Ectodermal cell (in vitro differentiated cells): ENCODE data around the gene UBL4A. TPM values are rescaled to one million over a fixed set of nuclear protein-coding genes. Genes with fewer than 3 reads are reported as not detected.

Source experiments
- H3K27ac ChIP-seq: 2 replicates; pipeline ENCODE4 v1.7.0; 2013; ENCODE audit warnings: mild to moderate bottlenecking, low read depth, low read length; ENCODE audit not compliant: insufficient read depth, poor library complexity, severe bottlenecking
- H3K27me3 ChIP-seq: 2 replicates; pipeline ENCODE4 v1.7.0; 2013; ENCODE audit warnings: mild to moderate bottlenecking, low read length; ENCODE audit not compliant: insufficient read depth, control insufficient read depth, poor library complexity, severe bottlenecking
- H3K36me3 ChIP-seq: one replicate; pipeline ENCODE4 v1.7.0; 2013; ENCODE audit warnings: low read length; ENCODE audit not compliant: control insufficient read depth, insufficient read depth
- H3K4me1 ChIP-seq: one replicate; pipeline ENCODE4 v1.7.0; 2013; ENCODE audit warnings: low read length; ENCODE audit not compliant: control insufficient read depth, insufficient read depth
- H3K4me3 ChIP-seq: 2 replicates; pipeline ENCODE4 v1.7.0; 2013; ENCODE audit warnings: low read depth, low read length, control low read depth; ENCODE audit not compliant: insufficient read depth
- H3K9me3 ChIP-seq: 2 replicates; pipeline ENCODE4 v1.7.0; 2013; ENCODE audit warnings: mild to moderate bottlenecking, low read length, moderate library complexity; ENCODE audit not compliant: control insufficient read depth
- WGBS, 2 experiments: methylation state at CpG; one replicate each; pipeline ENCODE4 v1.1.7; 2013; ENCODE audit warnings: missing lambda C conversion rate in 2 of 2; 5-methylcytosine and 5-hydroxymethylcytosine counted together
- polyA plus RNA-seq, 4 experiments: library from polyadenylated mRNA; stranded (reverse); fragments of 50-300 nt; gene quantifications; one replicate each; pipeline ENCODE4 v1.2.3, GENCODE V29; 2013

UBL4A gene
- polyA plus RNA-seq (2013, experiment 1 of 4) = 23.3 TPM
- polyA plus RNA-seq (2013, experiment 2 of 4) = 23.9 TPM
- 21.9 TPM for polyA plus RNA-seq (2013, experiment 3 of 4)
- polyA plus RNA-seq (2013, experiment 4 of 4) = 20.8 TPM

GRCh38 chrX:154486396-154487207, at the start of gene UBL4A:
Gene UBL4A (minus strand): TSS chrX:154486615. CDS start chrX:154486584, 31 bp downstream.
- H3K9me3 ChIP-seq = no peaks in the 10 kb centered on the region
- peaks cover 5% of the 10 kb centered on the region for H3K4me1 ChIP-seq
- no peaks in the 10 kb centered on the region for H3K36me3 ChIP-seq
- 3% methylated on average over 94 to 95 of the region's 95 CpGs for WGBS, 2 experiments
- no peak within 1 kb of the TSS for H3K27ac ChIP-seq
- peak within 1 kb of the TSS; percentile 55 for H3K4me3 ChIP-seq
- H3K27me3 ChIP-seq = peaks cover 9% of the 10 kb centered on the region

DNA sequence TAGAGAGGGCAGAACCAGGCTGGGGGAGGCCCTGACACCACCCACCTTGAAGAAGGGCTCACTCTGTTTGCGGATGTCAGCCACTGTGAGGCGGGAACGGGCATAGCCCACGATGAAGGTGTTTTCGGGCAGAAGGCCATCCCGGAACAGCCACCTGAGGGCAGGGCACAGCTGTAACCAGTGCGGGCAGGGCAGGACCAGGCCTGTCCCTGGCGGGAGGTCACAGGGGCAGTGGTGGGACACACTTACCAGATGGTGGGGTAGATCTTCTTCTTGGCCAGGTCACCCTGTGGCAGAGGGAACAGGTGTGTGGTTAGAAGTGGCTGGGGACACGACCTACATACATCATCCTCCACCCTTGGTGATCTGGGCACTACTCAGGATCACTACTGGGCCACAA, 49.5 kb upstream of the UBL4A start:
- peaks cover 8% of the 10 kb centered on the region for H3K36me3 ChIP-seq
- WGBS, 2 experiments = 95 to 97% methylated on average over 8 to 9 of the region's 9 CpGs

DNA sequence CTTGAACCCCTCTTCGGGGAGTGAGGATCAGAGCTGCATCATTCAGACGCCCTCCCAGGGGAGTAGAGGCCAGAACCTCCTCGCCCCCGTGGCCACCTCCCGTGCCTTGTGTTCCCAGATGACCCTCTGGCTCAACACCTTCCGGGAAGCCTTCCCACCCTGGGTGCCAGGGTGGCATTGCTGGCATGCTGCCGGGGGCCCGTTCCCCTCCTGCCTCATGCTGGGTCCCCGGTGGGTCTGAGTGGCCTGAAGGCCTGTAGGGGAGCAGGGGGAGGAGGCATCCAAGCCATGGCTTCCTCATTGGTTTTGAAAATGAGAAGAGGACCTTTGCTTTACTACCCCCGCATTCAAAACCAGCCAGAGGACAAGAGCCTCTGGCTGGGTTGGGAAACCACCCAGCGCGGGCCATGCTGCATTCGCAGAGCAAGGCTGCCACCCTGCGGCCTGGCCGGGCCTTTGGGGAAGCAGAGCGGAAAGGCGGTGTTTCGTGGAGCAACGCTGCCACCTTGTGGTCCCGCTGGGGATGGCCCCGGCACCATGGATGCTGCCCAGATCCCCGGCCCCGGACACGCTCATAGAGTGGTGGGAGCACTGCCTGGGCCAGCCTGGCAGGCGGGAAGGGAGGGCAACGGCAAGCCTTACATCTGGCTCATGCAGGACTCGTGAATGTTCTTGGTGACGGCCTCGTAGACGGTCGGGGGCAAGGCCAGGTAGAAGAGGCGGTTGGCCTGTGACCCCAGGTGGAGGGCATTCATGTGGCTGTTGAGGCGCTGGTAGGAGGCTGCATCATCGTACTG, 48.3 kb upstream of the UBL4A start:
- Histone ChIP-seq H3K27me3 (no peaks in the 10 kb centered on the region), H3K36me3 (peaks cover 8% of the 10 kb centered on the region), H3K9me3 (no peaks in the 10 kb centered on the region), H3K4me1 (no peaks in the 10 kb centered on the region), H3K27ac (no peak overlapping the region), H3K4me3 (no peak overlapping the region)
- 43 to 44% methylated on average over 33 to 34 of the region's 34 CpGs for WGBS, 2 experiments

More for the DNA sequence above, 49.5 kb upstream of the UBL4A start:
- H3K4me3 ChIP-seq = no peak overlapping the region
- no peaks in the 10 kb centered on the region for H3K4me1 ChIP-seq
- H3K9me3 ChIP-seq = no peaks in the 10 kb centered on the region
- no peak overlapping the region for H3K27ac ChIP-seq
- no peaks in the 10 kb centered on the region for H3K27me3 ChIP-seq

- no peaks in the 10 kb centered on the region for H3K4me1 ChIP-seq
- 96 to 97% methylated on average over 23 of the region's 23 CpGs for WGBS, 2 experiments
- no peaks in the 10 kb centered on the region for H3K9me3 ChIP-seq
- no peak overlapping the region for H3K4me3 ChIP-seq
- no peak overlapping the region for H3K27ac ChIP-seq
- no peaks in the 10 kb centered on the region for H3K27me3 ChIP-seq
- H3K36me3 ChIP-seq = peaks cover 8% of the 10 kb centered on the region
Observed at GRCh38 chrX:154532690-154533089, 46.3 kb upstream of the UBL4A start.

- Histone ChIP-seq H3K36me3 (peaks cover 8% of the 10 kb centered on the region), H3K27me3 (no peaks in the 10 kb centered on the region), H3K9me3 (no peaks in the 10 kb centered on the region), H3K27ac (no peak overlapping the region), H3K4me3 (no peak overlapping the region), H3K4me1 (no peaks in the 10 kb centered on the region)
- 78 to 79% methylated on average over 16 of the region's 16 CpGs for WGBS, 2 experiments
Observed at GRCh38 chrX:154531626-154532025, 45.2 kb upstream of the UBL4A start.

- H3K4me3 ChIP-seq = no peak overlapping the region
- no peaks in the 10 kb centered on the region for H3K4me1 ChIP-seq
- no peaks in the 10 kb centered on the region for H3K9me3 ChIP-seq
- H3K27me3 ChIP-seq = no peaks in the 10 kb centered on the region
- peaks cover 8% of the 10 kb centered on the region for H3K36me3 ChIP-seq
- H3K27ac ChIP-seq = no peak overlapping the region
- 92 to 95% methylated on average over 11 of the region's 11 CpGs for WGBS, 2 experiments
Observed at GRCh38 chrX:154530286-154530685, 43.9 kb upstream of the UBL4A start.

DNA sequence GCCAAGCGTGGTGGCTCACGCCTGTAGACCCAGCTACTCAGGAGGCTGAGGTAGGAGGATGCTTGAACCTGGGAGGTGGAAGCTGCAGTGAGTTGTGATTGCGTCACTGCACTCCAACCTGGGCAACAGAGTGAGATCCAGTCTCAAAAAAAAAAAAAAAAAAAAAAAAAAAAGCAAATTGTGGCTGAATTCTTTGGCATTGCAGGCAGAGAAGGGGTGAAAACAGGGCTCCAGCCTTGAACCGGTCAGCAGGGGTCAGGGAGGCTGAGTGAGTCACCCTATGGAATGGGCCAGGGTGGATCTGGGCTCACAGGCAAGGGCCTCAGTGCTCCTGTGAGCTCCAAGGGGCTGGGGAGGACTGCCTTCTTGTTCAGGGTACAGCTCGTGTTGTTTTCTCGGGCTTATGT, 42.8 kb upstream of the UBL4A start:
- no peaks in the 10 kb centered on the region for H3K9me3 ChIP-seq
- whole genome bisulfite sequencing, 2 experiments = 94 to 96% methylated on average over 6 of the region's 6 CpGs
- no peaks in the 10 kb centered on the region for H3K4me1 ChIP-seq

DNA sequence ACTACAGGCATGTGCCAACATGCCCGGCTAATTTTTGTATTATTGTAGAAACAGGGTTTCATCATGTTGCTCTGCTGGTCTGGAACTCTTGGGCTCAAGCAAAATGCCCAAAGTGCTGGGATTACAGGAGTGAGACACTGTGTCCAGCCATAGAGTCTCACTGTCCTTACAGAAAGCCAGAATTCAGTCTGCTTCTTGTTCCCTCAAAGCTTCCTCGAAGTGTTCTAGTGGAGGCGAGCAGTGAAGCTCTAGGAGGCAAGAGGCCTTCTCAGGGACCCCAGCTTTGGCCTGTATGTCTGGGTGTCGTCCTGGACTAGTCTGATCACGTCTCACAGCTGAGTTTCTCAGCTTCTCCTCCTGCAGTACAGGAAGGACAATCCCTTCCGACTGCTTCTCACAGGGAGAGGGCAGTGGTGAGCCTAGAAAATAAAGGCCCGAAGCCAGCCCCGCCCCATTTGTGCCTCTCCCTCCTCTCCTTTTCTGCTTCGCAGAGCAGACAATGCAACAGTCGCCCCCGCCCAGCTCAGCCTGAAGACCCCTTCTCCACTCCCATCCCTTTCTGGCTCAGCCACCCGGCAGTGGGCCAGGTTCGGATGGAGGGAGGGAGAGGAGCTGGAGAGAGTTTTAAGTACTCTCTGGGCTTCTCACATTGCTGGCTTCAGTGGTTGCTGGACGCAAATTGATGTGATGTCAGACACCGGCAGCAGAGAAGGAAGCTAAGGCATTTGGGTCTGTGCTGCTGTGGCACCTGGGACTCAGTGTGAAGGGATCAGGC, 40.7 kb upstream of the UBL4A start:
- no peaks in the 10 kb centered on the region for H3K27me3 ChIP-seq
- 11 to 14% methylated on average over 11 to 15 of the region's 15 CpGs for WGBS, 2 experiments
- H3K4me3 ChIP-seq = no peak overlapping the region
- H3K36me3 ChIP-seq = no peaks in the 10 kb centered on the region
- H3K4me1 ChIP-seq = no peaks in the 10 kb centered on the region
- no peaks in the 10 kb centered on the region for H3K9me3 ChIP-seq
- peak overlapping the region; percentile 8 for H3K27ac ChIP-seq

More for the DNA sequence above, 42.8 kb upstream of the UBL4A start:
- Histone ChIP-seq H3K36me3 (peaks cover 8% of the 10 kb centered on the region), H3K4me3 (no peak overlapping the region), H3K27ac (no peak overlapping the region), H3K27me3 (no peaks in the 10 kb centered on the region)

DNA sequence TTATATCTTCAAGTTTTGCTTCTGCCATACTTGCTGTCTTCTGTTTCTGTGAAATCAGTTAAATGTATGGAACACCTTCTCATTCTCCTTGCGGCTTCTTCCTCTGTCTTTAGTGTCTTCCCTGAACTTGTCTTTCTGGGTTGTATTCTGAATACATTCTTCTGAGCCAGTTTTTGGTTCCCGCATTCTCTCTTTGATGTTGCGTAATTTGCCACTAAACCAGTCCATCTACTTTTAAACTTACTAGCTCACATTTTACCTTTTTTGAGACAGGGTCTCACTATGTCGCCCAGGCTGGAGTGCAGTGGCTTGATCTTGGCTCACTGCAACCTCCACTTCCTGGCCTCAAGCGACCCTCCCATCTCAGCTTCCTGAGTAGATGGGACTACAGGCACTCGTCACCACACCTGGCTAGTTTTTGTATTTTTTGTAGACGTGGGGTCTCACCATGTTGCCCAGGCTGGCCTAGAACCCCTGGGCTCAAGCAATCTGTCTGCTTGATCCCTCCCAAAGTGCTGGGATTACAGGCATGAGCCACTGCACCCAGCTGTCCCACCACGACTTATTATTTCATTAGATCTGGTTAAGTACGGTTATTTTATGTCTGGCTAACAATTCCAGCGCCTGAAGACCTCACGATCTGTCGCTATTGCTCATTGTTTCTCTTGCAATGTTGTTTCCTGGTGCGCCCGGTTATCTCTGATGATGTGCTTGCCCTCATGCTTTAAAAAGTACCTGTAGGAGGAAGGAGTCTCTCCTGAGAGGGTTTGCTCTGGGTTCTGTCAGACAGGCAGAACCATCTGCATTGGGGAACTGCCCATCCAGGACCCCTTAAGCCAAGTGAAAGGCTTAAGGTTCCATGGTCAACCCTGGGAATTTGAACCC, 39.4 kb upstream of the UBL4A start:
- H3K27ac ChIP-seq = no peak overlapping the region
- H3K9me3 ChIP-seq = no peaks in the 10 kb centered on the region
- H3K27me3 ChIP-seq = no peaks in the 10 kb centered on the region
- H3K36me3 ChIP-seq = no peaks in the 10 kb centered on the region
- H3K4me3 ChIP-seq = no peak overlapping the region
- H3K4me1 ChIP-seq = no peaks in the 10 kb centered on the region
- 87 to 93% methylated on average over 14 of the region's 14 CpGs for WGBS, 2 experiments
